Measurements from ENCODE around the gene REL.

DNA sequence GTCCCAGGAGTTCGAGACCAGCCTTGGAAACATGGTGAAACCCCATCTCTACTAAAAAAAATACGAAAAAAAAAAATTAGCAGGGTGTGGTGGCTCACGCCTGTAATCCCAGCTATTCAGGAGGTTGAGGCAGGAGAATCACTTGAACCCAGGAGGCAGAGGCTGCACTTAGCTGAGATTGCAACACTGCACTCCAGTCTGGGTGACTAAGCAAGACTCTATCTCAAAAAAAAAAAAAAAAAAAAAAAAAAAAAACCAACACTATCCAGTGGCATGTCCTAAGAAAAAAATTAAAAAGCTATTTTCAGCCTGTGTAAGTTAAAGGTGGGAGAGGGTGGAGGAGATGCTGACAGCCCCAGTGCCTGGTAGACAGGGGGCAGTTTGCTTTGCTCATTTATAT, 32.2 kb upstream of the REL start:
- no peak for TF ChIP-seq RBM25 (IDR thresholded peaks at IDR 0.05; ENCODE audit: low read depth, low read length, severe bottlenecking)
- TF ChIP-seq, protein P1, sequence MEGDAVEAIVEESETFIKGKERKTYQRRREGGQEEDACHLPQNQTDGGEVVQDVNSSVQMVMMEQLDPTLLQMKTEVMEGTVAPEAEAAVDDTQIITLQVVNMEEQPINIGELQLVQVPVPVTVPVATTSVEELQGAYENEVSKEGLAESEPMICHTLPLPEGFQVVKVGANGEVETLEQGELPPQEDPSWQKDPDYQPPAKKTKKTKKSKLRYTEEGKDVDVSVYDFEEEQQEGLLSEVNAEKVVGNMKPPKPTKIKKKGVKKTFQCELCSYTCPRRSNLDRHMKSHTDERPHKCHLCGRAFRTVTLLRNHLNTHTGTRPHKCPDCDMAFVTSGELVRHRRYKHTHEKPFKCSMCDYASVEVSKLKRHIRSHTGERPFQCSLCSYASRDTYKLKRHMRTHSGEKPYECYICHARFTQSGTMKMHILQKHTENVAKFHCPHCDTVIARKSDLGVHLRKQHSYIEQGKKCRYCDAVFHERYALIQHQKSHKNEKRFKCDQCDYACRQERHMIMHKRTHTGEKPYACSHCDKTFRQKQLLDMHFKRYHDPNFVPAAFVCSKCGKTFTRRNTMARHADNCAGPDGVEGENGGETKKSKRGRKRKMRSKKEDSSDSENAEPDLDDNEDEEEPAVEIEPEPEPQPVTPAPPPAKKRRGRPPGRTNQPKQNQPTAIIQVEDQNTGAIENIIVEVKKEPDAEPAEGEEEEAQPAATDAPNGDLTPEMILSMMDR (IDR thresholded peaks at IDR 0.05 in 2 of 3, conservative IDR thresholded peaks at IDR 0.05 in 1 of 3; ENCODE audit: insufficient read depth in 2 of 3, low read depth in 1 of 3, low read length in 3 of 3): no peak
- TF ChIP-seq ZFP30 (CRISPR knock-in tag; IDR thresholded peaks at IDR 0.05; ENCODE audit: borderline replicate concordance): no peak
